Measurements from ENCODE around the gene NECTIN1. TPM values are rescaled to one million over a fixed set of nuclear protein-coding genes. Genes with fewer than 3 reads are reported as not detected.

Gene NECTIN1
- total RNA-seq, 6 donors from 2014 or later, result 1.4 to 12.6 (median 7.6) TPM

GRCh38 chr11:119666463-119667131 lies 62.4 kb downstream of the NECTIN1 start:
- H3K27ac ChIP-seq, result no peak overlapping the region
- H3K27me3 ChIP-seq, result no peaks in the 10 kb centered on the region
- TF ChIP-seq POLR2AphosphoS5 (IDR thresholded peaks at IDR 0.05) (no peak), CTCF (IDR thresholded peaks at IDR 0.05) (peak; percentile 87 to 99 (median 96)), EP300 (IDR thresholded peaks at IDR 0.05) (no peak)
- H3K36me3 ChIP-seq, result no peaks in the 10 kb centered on the region
- H3K4me1 ChIP-seq, result peaks cover 4 to 7% (median 5%) of the 10 kb centered on the region in 4 donors
- ATAC-seq (ENCODE audit: low FRiP score in 2 of 2) (peak; percentile 90 to 93), DNase-seq (peak in 1 of 2 donors; percentile 83)
- no peak overlapping the region for H3K4me3 ChIP-seq
- WGBS, 2 donors, result 50 to 75% methylated on average over 10 to 17 of the region's 17 CpGs
- H3K9me3 ChIP-seq, result no peaks in the 10 kb centered on the region

- 78 to 86% methylated on average over 10 of the region's 10 CpGs for WGBS, 2 donors
- no peak for TF ChIP-seq POLR2A (IDR thresholded peaks at IDR 0.05)
- Histone ChIP-seq H3K4me1 (peaks cover 0 to 1% (median 0%) of the 10 kb centered on the region in 4 donors), H3K9me3 (no peaks in the 10 kb centered on the region), H3K27ac (no peak overlapping the region), H3K36me3 (no peaks in the 10 kb centered on the region), H3K4me3 (no peak overlapping the region), H3K27me3 (no peaks in the 10 kb centered on the region)
- no peak for ATAC-seq (ENCODE audit: low FRiP score in 2 of 2)
- no peak for DNase-seq
Measured at GRCh38 chr11:119666061-119666460, 62.9 kb downstream of the NECTIN1 start.

GRCh38 chr11:119664701-119665420 lies 64.1 kb downstream of the NECTIN1 start:
- Histone ChIP-seq H3K27ac (no peak overlapping the region), H3K4me3 (no peak overlapping the region), H3K9me3 (no peaks in the 10 kb centered on the region), H3K4me1 (no peaks in the 10 kb centered on the region), H3K36me3 (no peaks in the 10 kb centered on the region), H3K27me3 (no peaks in the 10 kb centered on the region)
- TF ChIP-seq CTCF (IDR thresholded peaks at IDR 0.05) (no peak), POLR2A (IDR thresholded peaks at IDR 0.05) (no peak), POLR2AphosphoS5 (IDR thresholded peaks at IDR 0.05) (no peak), EP300 (IDR thresholded peaks at IDR 0.05) (no peak)
- DNase-seq, result no peak
- no peak for ATAC-seq (ENCODE audit: low FRiP score in 2 of 2)
- 94 to 96% methylated on average over 31 to 44 of the region's 44 CpGs for WGBS, 2 donors

- TF ChIP-seq CTCF (IDR thresholded peaks at IDR 0.05), result no peak
- TF ChIP-seq POLR2A (IDR thresholded peaks at IDR 0.05), result no peak
- no peak for TF ChIP-seq EP300 (IDR thresholded peaks at IDR 0.05)
- no peak for TF ChIP-seq POLR2AphosphoS5 (IDR thresholded peaks at IDR 0.05)
- H3K9me3 ChIP-seq, result no peaks in the 10 kb centered on the region
- 64 to 76% methylated on average over 5 to 9 of the region's 9 CpGs for WGBS, 2 donors
- no peaks in the 10 kb centered on the region for H3K27me3 ChIP-seq
- DNase-seq (no peak), ATAC-seq (ENCODE audit: low FRiP score in 2 of 2) (no peak)
- no peaks in the 10 kb centered on the region for H3K36me3 ChIP-seq
- no peak overlapping the region for H3K27ac ChIP-seq
- no peaks in the 10 kb centered on the region for H3K4me1 ChIP-seq
- no peak overlapping the region for H3K4me3 ChIP-seq
Measured at GRCh38 chr11:119664063-119664572, 64.9 kb downstream of the NECTIN1 start.

- no peak for DNase-seq
- no peak overlapping the region for H3K4me3 ChIP-seq
- TF ChIP-seq POLR2A (IDR thresholded peaks at IDR 0.05) (no peak), CTCF (IDR thresholded peaks at IDR 0.05) (no peak), POLR2AphosphoS5 (IDR thresholded peaks at IDR 0.05) (no peak), EP300 (IDR thresholded peaks at IDR 0.05) (no peak)
- H3K27me3 ChIP-seq, result no peaks in the 10 kb centered on the region
- no peaks in the 10 kb centered on the region for H3K36me3 ChIP-seq
- no peaks in the 10 kb centered on the region for H3K4me1 ChIP-seq
- WGBS, 2 donors, result 77 to 88% methylated on average over 4 of the region's 4 CpGs
- no peaks in the 10 kb centered on the region for H3K9me3 ChIP-seq
- H3K27ac ChIP-seq, result no peak overlapping the region
- no peak for ATAC-seq (ENCODE audit: low FRiP score in 2 of 2)
Measured at GRCh38 chr11:119663279-119663678, 65.7 kb downstream of the NECTIN1 start.

Data from upper lobe of left lung (tissue), 6 donors.